Measurements from ENCODE around the gene PSD.

PSD gene

DNA sequence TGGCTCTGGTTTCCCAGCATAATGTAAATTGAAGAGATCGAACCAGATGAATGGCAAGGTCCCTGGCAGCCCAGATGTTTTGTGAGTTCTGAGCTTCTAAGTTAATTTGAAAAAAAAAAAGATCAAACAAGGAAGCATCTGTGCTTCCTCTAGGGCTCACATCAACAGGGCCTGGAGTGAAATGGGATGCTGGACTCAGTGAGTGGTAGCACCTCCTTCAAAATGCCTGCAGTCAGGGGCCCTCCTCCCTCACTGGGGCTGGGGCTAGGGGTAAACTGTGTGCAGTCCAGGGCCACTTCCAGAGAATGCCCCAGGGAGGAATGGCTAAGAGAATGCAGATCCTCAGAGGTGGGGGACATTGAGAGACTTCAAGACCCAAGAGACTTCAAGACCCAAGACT is 19.8 kb upstream of the PSD start:
- DNase-seq, result no peak

GRCh38 chr10:102437515-102437914 is 18.9 kb upstream of the PSD start:
- no peak for DNase-seq

DNA sequence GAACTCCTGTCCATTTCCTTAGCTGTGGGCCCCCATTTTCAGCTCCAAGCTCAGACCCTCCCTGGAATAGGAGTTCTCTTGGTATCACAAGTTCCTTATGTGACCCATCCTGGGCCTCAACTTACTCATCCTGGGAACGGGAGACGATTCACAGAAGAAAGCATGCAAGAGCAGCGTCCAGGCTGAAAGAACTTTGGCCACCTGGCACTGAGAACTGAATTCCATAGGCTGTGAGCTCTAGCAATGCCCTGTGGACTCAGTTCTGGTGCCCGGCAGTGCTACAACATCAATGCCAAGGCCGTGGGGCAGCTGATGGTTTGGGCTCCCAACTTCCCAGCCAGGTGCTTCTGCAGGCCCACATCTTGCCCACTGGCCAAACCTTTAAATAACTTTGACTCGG is 17.7 kb upstream of the PSD start:
- DNase-seq, result no peak

- DNase-seq, result peak; percentile 74
These were observed 17.1 kb upstream of the PSD start for GRCh38 chr10:102435529-102436233.

GRCh38 chr10:102435133-102435497 is 16.5 kb upstream of the PSD start:
- DNase-seq, result no peak

- DNase-seq, result no peak
These were observed 16.0 kb upstream of the PSD start for GRCh38 chr10:102434394-102435132.

DNA sequence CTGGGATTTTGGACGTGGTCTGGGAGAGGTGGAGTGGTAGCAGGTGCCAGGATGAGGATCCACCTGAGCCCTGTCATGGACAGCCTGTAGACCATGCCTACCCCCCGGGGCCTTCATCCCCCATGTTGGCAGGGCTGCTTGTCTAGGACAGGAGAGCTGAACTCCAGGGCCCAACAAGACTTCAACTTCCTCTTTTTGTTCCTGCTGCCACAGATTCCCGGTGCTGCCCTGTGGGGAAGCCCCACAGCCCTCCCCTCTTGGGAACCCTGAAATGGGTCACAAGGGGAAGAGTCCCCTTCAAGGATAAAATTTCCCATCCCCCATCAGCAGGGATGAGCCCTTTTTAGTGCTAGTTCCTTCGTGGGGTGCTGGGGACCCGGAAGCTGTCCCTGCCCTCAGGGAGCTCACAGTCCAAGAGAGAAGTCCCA is 15.0 kb upstream of the PSD start:
- no peak for DNase-seq

GRCh38 chr10:102432162-102432950 is 13.8 kb upstream of the PSD start, which contains the start of gene CUEDC2:
TSS of gene CUEDC2 (minus strand) at chr10:102432574. CDS start at chr10:102425188, 7,386 bp downstream.
- DNase-seq, result peak; percentile 98

- DNase-seq, result peak; percentile 15
These were observed 13.0 kb upstream of the PSD start for GRCh38 chr10:102431452-102432124.

GRCh38 chr10:102429468-102429867 is 10.9 kb upstream of the PSD start:
- DNase-seq, result no peak

DNA sequence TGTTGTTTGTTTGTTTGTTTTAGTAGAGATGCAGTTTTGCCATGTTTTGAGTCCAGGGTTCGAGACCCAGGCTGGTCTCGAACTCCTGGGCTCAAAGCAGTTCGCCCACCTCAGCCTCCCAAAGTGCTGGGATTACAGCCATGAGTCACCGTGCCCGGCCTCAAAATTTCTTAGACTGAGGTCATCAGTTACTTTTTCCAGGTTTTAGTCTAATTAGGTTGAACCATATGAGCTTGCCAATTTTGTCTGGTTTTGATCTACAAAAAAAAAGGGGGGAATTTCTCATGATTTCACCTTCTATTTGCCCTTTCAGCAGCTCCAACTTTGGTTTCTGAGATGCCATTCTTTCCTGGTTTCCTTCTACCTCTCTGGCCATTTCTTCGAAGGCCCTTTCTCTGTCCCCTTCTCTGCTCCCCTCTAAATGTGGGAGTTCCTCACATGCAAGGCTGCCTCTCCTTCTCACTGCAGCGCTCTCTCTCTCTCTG is 8.3 kb upstream of the PSD start:
- no peak for DNase-seq

DNA sequence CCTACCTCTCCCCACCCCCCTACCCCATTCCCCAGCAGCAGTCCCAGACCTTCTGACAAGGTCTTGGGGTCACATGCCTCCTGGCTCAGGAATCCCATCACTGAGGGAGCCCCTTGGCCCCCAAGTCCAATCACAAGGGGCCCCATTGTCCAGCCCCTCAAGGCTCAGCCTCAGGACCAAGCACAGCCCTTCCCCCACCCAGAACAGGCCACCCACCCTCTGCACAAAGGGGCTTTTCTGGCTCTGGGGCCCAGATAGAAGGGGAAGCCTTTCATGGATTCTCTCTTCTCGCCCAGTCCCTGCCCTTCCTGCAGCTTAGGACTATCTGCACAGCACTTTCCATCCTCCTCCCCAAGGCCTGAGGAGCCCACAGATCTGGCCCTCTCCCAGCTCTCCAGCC is 6.9 kb upstream of the PSD start:
- DNase-seq, result no peak

DNA sequence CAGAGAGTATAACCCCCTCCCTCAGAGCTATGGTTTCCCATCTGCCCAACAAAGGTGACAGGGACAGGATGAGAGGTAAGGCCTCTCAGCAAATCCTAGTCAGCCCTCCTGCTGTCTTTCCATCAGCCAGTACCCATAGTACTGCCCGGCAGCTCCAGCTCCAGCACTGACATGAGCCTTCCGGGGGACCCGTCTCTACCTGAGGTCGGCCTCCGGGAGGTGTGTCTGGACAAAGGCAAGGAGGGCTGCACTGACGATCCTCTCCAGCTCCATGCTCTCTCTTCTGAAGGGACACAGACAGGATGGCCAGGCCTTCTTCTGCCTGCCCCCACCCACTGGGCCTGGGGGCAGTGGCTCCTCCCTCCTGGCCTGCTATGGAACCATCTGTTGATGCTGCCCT is 6.3 kb upstream of the PSD start:
- no peak for DNase-seq

- DNase-seq, result no peak
These were observed 5.6 kb upstream of the PSD start for GRCh38 chr10:102424145-102424544.

GRCh38 chr10:102423372-102423968 is 4.9 kb upstream of the PSD start:
- DNase-seq, result no peak

DNA sequence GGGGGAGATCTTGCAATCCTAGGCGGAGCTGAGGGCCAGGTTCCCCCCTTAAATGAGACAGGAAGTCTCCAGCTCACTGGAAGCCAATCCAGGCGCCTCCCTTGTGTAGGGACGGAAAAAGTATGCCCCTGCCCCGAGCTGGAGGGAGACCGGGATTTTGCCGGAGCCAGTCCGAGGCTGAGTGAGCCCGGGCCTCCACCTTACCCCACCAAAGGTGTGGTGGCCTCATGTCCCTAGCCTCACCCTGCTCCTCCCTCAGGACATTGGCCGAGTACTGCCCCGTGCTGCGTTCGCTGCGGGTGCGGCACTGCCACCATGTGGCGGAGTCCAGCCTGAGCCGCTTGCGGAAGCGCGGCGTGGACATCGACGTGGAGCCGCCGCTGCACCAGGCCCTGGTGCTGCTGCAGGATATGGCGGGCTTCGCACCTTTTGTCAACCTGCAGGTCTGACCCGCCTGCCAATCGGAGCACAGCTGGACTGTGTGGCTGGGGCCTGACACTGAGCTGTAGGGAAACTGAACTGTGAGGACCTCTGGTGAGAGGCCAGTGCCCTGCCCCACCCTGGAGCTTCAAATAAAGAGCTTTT is 4.1 kb upstream of the PSD start:
- DNase-seq, result peak; percentile 74

- DNase-seq, result peak; percentile 48
These were observed 3.4 kb upstream of the PSD start for GRCh38 chr10:102421757-102422512.

GRCh38 chr10:102421507-102421756 is 2.8 kb upstream of the PSD start:
- no peak for DNase-seq

DNA sequence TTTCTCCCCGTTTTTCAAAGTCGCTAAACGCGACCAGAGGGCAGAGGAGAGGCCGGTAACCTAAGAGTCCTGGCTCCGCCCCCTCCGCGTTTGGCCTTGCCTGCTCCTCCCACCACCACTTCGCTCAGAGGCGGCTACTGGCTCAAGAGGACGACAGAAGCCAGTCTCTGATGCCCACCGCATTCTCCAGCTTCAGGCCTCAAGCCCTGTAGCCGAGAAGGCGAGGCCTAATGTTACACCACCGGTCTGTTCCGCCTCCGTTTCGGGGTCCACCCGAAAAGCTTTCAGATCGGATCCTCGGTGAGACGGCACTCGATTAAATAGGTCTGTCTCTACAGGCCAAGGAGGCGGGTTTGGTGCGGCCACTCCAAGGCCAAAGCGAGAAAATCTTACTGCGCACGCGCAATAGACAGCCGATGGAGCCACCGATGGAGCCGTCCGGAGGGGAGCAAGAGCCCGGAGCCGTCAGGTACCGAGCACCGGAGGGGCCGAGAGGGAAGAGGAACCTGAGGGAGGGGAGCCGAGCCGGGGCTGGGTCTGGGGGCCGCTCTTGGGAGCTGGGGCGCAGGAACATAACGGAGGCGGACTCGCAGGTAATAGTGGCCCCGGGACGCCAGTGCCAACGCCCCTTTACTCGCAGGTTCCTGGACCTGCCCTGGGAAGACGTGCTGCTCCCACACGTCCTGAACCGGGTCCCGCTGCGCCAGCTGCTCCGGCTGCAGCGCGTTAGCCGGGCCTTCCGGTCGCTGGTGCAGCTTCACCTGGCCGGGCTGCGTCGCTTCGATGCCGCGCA is 2.3 kb upstream of the PSD start, which contains the start of gene FBXL15:
Gene FBXL15, plus strand, starts transcription at position 123 of the 793 bp plus-strand sequence. Its CDS starts 294 bp downstream, at position 417.
- peak; percentile 98 for DNase-seq

DNA sequence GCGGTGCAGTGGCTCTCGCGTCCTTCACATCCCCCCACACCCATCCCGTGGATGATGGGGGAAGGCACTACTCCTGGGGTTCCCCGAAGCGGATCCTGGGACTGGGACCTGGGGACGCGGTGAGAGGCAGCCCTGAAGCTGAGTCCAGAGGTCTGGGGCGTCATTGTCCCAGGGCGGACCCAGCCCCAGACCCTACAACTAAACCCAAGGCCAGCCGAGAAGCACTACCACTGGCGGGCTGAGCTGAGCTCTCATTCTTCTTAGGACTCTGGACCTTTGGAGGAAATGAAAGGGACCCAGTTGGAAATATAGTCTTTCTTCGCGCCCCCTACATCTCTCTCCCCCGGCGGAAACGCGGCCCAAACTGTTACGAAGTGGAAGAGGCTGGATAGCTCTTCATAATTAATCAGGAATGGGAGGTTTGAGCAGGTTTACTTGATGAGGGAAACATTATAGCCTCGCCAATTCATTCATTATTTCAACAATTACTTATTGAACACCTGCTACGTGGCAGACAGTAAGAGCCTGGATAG is 1.7 kb upstream of the PSD start:
- no peak for DNase-seq

All from stimulated activated CD4-positive, alpha-beta T cell treated with anti-CD3 and anti-CD28 coated beads, Interleukin-15, amount 100 ng/mL, for 24 hours (primary cell).